Lower leg skin (tissue), 4 donors: ENCODE measurements around the gene RNF217. TPM values are rescaled to one million over a fixed set of nuclear protein-coding genes. Genes with fewer than 3 reads are reported as not detected.

Experiments used
- DNase-seq, 2 donors: peaks; one replicate each; pipeline ENCODE4 v3.0.0-alpha.2; 2019; ENCODE audit warnings: low spot score in 2 of 2
- H3K4me3 ChIP-seq: fragments of 200-600 bp; sonication (generic); 2 replicates; pipeline ENCODE4 v1.5.1; 2017; ENCODE audit warnings: mild to moderate bottlenecking, low read depth; ENCODE audit not compliant: poor library complexity, severe bottlenecking
- CTCF ChIP-seq, 3 donors: fragments of 450-650 bp; IDR thresholded peaks; one replicate each; pipeline ENCODE4 v1.5.1; 2016; ENCODE audit warnings: antibody characterized with exemption in 3 of 3, mild to moderate bottlenecking in 3 of 3, moderate library complexity in 2 of 3
- POLR2A ChIP-seq, 2 donors: fragments of 450-650 bp; IDR thresholded peaks; one replicate each; pipeline ENCODE4 v1.6.1; 2016 to 2017; ENCODE audit warnings: antibody characterized with exemption in 2 of 2, mild to moderate bottlenecking in 1 of 2, moderate library complexity in 1 of 2
- WGBS, 2 donors: methylation state at CpG; one replicate each; pipeline ENCODE4 v1.1.5; 2018; 5-methylcytosine and 5-hydroxymethylcytosine counted together
- intact Hi-C: fragments of 100-400 bp; cut with DNase I; formaldehyde crosslinking; loops from one replicate; pipeline ENCODE4 v1.15.0; 2023; ENCODE audit warnings: low total_unique reads
- total RNA-seq, 4 donors: library from RNA; depleted of rRNA; stranded (reverse); fragments of >200 nt; gene quantifications; one replicate each; pipeline ENCODE4 v1.1.0, GENCODE V29; 2016

RNF217 gene
- total RNA-seq, 4 donors from 2014 or later = 17.2 to 35.2 (median 25.1) TPM

DNA sequence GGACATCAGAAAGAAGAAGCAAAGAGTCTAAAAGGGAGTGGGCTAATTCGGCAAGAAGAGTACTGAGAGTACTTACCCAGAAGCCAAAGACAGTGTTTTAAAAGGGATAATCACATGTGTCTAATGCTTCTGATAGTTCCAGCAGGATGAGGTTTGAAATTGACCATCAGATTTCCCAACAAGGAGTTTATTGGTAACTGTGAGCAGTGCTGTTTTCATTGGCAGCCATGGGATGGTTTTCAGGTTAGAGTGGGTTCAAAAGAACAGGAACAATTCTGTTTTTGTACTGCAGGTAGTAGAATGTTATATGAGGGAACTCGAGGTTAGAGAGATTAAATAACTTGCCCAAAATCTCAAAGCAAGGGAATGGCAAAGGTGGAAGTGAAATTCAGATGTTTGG is 8.5 kb downstream of the RNF217 start:
- intact Hi-C loops = no loop called here
- TF ChIP-seq CTCF (IDR thresholded peaks at IDR 0.05) (no peak), POLR2A (IDR thresholded peaks at IDR 0.05) (no peak)

DNA sequence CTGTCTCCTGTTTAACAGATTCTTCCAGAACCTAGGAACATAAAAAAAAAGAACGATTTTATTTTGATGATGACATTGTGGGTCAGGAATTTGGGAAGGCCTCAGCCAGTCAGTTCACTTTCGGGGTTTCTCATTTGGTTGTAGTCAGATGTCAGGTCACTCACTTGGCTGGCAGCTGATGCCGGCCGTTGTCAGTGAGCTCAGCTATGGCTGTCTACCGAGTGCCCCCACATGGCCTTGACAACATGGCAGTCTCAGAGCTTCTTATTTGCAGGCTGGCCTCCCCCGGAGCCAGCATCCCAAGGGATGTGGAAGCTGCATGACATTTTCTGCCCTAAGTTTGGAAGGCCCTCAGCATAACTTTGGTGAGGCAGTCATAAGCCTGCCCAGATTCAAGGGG is 11.5 kb downstream of the RNF217 start:
- DNase-seq = no peak
- intact Hi-C loops = no loop called here
- WGBS, 2 donors = 92 to 93% methylated on average over 6 of the region's 6 CpGs
- TF ChIP-seq POLR2A (IDR thresholded peaks at IDR 0.05) = no peak
- TF ChIP-seq CTCF (IDR thresholded peaks at IDR 0.05) = no peak
- no peak overlapping the region for H3K4me3 ChIP-seq

More for the DNA sequence above, 8.5 kb downstream of the RNF217 start:
- no peak for DNase-seq
- H3K4me3 ChIP-seq = no peak overlapping the region
- 81 to 85% methylated on average over 2 of the region's 2 CpGs for WGBS, 2 donors

DNA sequence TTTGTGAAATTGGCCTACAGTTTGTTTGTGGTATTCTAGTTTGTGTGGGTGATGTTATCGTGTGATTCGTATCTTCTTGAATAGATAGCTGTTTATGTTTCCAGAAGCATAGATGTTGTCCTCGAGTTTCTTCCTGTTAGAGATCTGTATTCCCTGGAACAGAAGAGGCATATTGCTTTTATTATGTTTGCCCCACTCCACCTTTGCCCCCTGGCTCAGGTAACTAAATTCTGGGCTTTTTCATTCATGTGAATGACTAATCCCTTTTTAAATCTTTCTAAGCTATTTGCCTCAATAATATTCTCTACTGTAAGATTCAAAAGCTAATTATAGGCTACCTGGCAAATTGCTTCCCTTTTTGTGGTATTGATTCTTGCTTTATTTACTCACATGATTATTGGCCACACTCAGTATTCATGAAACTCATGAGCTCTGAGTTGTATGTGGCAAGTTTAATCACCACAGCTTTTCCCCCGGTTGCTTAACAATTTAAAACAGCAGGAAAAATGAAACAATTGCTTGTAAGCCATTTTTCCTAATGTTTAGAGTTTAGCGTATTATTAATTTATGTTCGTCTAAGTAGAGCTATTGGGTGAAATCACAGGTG is 12.6 kb downstream of the RNF217 start:
- WGBS, 2 donors = 81 to 85% methylated on average over 6 of the region's 6 CpGs
- no peak for DNase-seq
- H3K4me3 ChIP-seq = no peak overlapping the region
- intact Hi-C loops = no loop called here
- TF ChIP-seq POLR2A (IDR thresholded peaks at IDR 0.05) (no peak), CTCF (IDR thresholded peaks at IDR 0.05) (no peak)

GRCh38 chr6:124977067-124977908 is 15.1 kb downstream of the RNF217 start:
- TF ChIP-seq POLR2A (IDR thresholded peaks at IDR 0.05) (no peak), CTCF (IDR thresholded peaks at IDR 0.05) (no peak)
- intact Hi-C loops = no loop called here
- no peak for DNase-seq
- H3K4me3 ChIP-seq = no peak overlapping the region
- WGBS, 2 donors = 93 to 94% methylated on average over 1 of the region's 1 CpG

DNA sequence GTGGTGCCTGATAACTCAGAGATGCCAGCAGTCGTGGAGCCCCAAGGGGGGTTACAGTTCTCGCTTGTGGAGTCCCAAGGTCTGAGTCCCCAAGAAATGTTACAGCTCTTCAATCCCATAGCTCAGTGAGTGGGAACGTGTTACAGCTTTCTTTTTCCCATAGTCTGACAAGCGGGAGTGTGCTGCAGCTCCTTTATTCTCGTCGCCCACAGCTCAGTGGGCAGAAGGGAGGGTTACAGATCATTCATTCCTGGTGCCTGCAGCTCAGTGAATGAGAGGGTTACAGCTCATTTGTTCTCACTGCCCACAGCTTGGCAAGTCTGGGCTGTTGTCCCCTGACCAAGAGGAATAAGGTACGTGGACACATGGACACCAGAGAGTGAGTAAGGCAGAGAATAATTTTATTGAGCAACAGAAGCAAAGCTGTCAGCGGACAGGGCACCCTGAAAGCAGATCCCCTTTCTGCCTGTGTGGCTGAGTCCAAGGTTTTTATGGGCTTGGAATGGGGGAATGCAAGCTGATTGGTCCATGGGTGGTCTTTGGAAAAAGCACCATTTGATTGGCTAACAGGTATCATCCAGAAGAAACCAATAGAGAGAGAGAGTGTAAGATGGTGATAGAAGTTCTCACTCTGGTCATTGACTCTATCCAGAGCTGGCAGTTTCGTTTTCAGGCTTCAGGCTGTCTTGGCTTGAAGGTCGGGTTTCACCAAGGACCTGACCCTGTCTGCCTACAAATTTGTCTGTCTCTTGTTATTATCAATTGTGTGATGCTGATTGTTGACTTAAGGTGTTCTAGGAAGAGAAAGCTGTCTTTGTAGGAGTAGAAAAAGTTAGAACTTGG is 16.4 kb downstream of the RNF217 start:
- no peak overlapping the region for H3K4me3 ChIP-seq
- intact Hi-C loops = no loop called here
- TF ChIP-seq POLR2A (IDR thresholded peaks at IDR 0.05) (no peak), CTCF (IDR thresholded peaks at IDR 0.05) (no peak)
- DNase-seq = no peak
- 92 to 96% methylated on average over 10 of the region's 10 CpGs for WGBS, 2 donors
